HCT116 (cell line): Measurements from ENCODE around the gene INMT. TPM values are rescaled to one million over a fixed set of nuclear protein-coding genes. Genes with fewer than 3 reads are reported as not detected.

ENCODE experiments used
- ATAC-seq: fragments of 200-7000 bp; cut with Tn5 transposase; 2 replicates; pipeline ENCODE4 v1.9.1; 2020; ENCODE audit warnings: mild to moderate bottlenecking, moderate library complexity
- BruUV-seq: library from RNA; stranded (reverse); fragments of 400-500 nt; replicated peaks from 2 replicates; lab custom pipeline; 2021; lab: Mats Ljungman, UMichigan
- CTCF ChIA-PET: fragments of 300-600 bp; sonication (Branson Sonifier 250); formaldehyde crosslinking; loops from one replicate; lab custom pipeline; 2021; ENCODE audit warnings: antibody characterized with exemption; lab: Charles Lee
- POLR2A ChIA-PET: fragments of 300-600, 350-600 bp; sonication (Branson Sonifier 250); formaldehyde crosslinking; loops from one replicate; lab custom pipeline; 2021; ENCODE audit warnings: antibody characterized with exemption; lab: Charles Lee
- RAD21 ChIA-PET, 2 experiments: fragments of 300-600 bp; sonication (Branson Sonifier 250); formaldehyde crosslinking; loops; one replicate each; lab custom pipeline; 2023; ENCODE audit warnings: low total read pairs in 2 of 2; ENCODE audit not compliant: uncharacterized antibody in 2 of 2, unreplicated experiment in 2 of 2, low non-redundant PET in 1 of 2; lab: Charles Lee
- DNase-seq: peaks from one replicate; pipeline ENCODE4 v3.0.0-alpha.2; 2010; ENCODE audit warnings: low read depth, low spot score
- H2AFZ ChIP-seq: fragments of 200-600 bp; shearing (Covaris generic), sonication (generic); 2 replicates; pipeline ENCODE4 v1.6.1; 2017; ENCODE audit warnings: low read depth, mixed run types, mixed read lengths, antibody characterized with exemption, low read length; ENCODE audit not compliant: poor library complexity, severe bottlenecking
- H3K27ac ChIP-seq: 2 replicates; pipeline ENCODE4 v1.5.1; 2012; ENCODE audit warnings: low read depth, low read length
- H3K27me3 ChIP-seq: fragments of 200-600 bp; sonication (generic); 2 replicates; pipeline ENCODE4 v1.6.1; 2016; ENCODE audit warnings: mixed run types, low read length, mixed read lengths; ENCODE audit not compliant: insufficient read depth
- H3K36me3 ChIP-seq, 2 experiments: fragments of 200-500 bp in 1 of 2; fragments of 200-600 bp in 1 of 2; sonication (Bioruptor generic) in 1 of 2; sonication (generic) in 1 of 2; 2 replicates each; pipeline versions ENCODE4 v1.5.1 to v1.6.1; 2014 to 2016; ENCODE audit warnings: low read length in 2 of 2, inconsistent platforms in 1 of 2, mixed read lengths in 1 of 2, mixed run types in 1 of 2; ENCODE audit not compliant: insufficient read depth in 2 of 2, control insufficient read depth in 1 of 2
- H3K4me1 ChIP-seq, 2 experiments: fragments of 200-600 bp in 1 of 2; sonication (generic) in 1 of 2; 2 replicates each; pipeline versions ENCODE4 v1.5.1 to v1.6.1; 2012 to 2017; ENCODE audit warnings: low read length in 2 of 2, inconsistent platforms in 1 of 2, mild to moderate bottlenecking in 1 of 2, mixed read lengths in 1 of 2, mixed run types in 1 of 2, moderate library complexity in 1 of 2; ENCODE audit not compliant: insufficient read depth in 2 of 2, control insufficient read depth in 1 of 2
- H3K4me2 ChIP-seq: fragments of 200-600 bp; sonication (generic); 2 replicates; pipeline ENCODE4 v1.6.1; 2017; ENCODE audit warnings: mixed run types, low read length, mixed read lengths
- H3K4me3 ChIP-seq, 2 experiments: fragments of 200-600 bp in 1 of 2; sonication (generic) in 1 of 2; replicated peaks in 1 of 2; 2 replicates each; pipeline ENCODE4 v1.5.1; 2011 to 2016; ENCODE audit warnings: low read length in 2 of 2, control low read depth in 1 of 2, low read depth in 1 of 2, mild to moderate bottlenecking in 1 of 2, mixed read lengths in 1 of 2, mixed run types in 1 of 2
- H3K79me2 ChIP-seq: fragments of 200-600 bp; sonication (generic); 2 replicates; pipeline ENCODE4 v1.6.1; 2017; ENCODE audit warnings: mild to moderate bottlenecking, mixed run types, low read length, moderate library complexity, mixed read lengths; ENCODE audit not compliant: insufficient read depth
- H3K9ac ChIP-seq: fragments of 200-600 bp; sonication (generic); 2 replicates; pipeline ENCODE4 v1.6.1; 2016; ENCODE audit warnings: low read length, mixed read lengths
- H3K9me2 ChIP-seq: fragments of 200-600 bp; sonication (generic), shearing (Covaris generic); 2 replicates; pipeline ENCODE4 v1.6.1; 2017; ENCODE audit warnings: mixed run types, mild to moderate bottlenecking, moderate library complexity; ENCODE audit not compliant: insufficient read depth
- H3K9me3 ChIP-seq, 2 experiments: fragments of 200-500 bp in 1 of 2; fragments of 200-600 bp in 1 of 2; sonication (Bioruptor generic) in 1 of 2; sonication (generic) in 1 of 2; 2 replicates each; pipeline ENCODE4 v1.6.1; 2014 to 2017; ENCODE audit warnings: low read length in 2 of 2, mixed read lengths in 2 of 2, inconsistent platforms in 1 of 2, low read depth in 1 of 2, mild to moderate bottlenecking in 1 of 2, mixed run types in 1 of 2, moderate library complexity in 1 of 2; ENCODE audit not compliant: control insufficient read depth in 1 of 2, insufficient read depth in 1 of 2
- H4K20me1 ChIP-seq: fragments of 200-600 bp; sonication (generic), shearing (Covaris generic); 2 replicates; pipeline ENCODE4 v1.6.1; 2017; ENCODE audit warnings: mixed run types, mild to moderate bottlenecking, moderate library complexity; ENCODE audit not compliant: insufficient read depth
- CEBPB ChIP-seq: IDR thresholded peaks from 2 replicates; pipeline ENCODE4 v1.6.1; 2012; ENCODE audit warnings: low read depth
- EGR1 ChIP-seq: IDR thresholded peaks from 2 replicates; pipeline ENCODE4 v1.6.1; 2012; ENCODE audit warnings: low read depth
- EZH2 ChIP-seq: fragments of 200-600 bp; sonication (generic); IDR thresholded peaks from 2 replicates; pipeline ENCODE4 v1.6.1; 2017; ENCODE audit warnings: antibody characterized with exemption, mixed run types
- POLR2A ChIP-seq: IDR thresholded peaks from 2 replicates; pipeline ENCODE4 v1.7.0; 2011; ENCODE audit warnings: borderline replicate concordance; ENCODE audit not compliant: insufficient read depth, insufficient read length; ENCODE audit errors: extremely low read depth
- POLR2AphosphoS5 ChIP-seq: IDR thresholded peaks from 2 replicates; pipeline ENCODE4 v1.6.1; 2011; ENCODE audit warnings: mild to moderate bottlenecking, low read depth, low read length, moderate library complexity
- TCF7L2 ChIP-seq: IDR thresholded peaks from 2 replicates; pipeline ENCODE4 v1.7.0; 2011; ENCODE audit warnings: borderline replicate concordance, inconsistent platforms; ENCODE audit not compliant: insufficient read depth, insufficient read length; ENCODE audit errors: extremely low read depth
- YY1 ChIP-seq: IDR thresholded peaks from 2 replicates; pipeline ENCODE4 v1.6.1; 2011; ENCODE audit warnings: low read length, low read depth, moderate library complexity, mild to moderate bottlenecking; ENCODE audit not compliant: insufficient replicate concordance; ENCODE audit errors: extremely low read depth
- ZBTB33 ChIP-seq: IDR thresholded peaks from 2 replicates; pipeline ENCODE4 v1.6.1; 2011; ENCODE audit warnings: mild to moderate bottlenecking, low read length, moderate library complexity; ENCODE audit not compliant: insufficient replicate concordance; ENCODE audit errors: extremely low read depth
- ZFX ChIP-seq: fragments of 450-650 bp; IDR thresholded peaks from 2 replicates; pipeline ENCODE4 v1.6.1; 2017
- ZNF274 ChIP-seq: fragments of 200-500 bp; sonication (Bioruptor generic); IDR thresholded peaks from 2 replicates; pipeline ENCODE4 v1.6.1; 2014; ENCODE audit warnings: mild to moderate bottlenecking, low read depth, low read length, inconsistent platforms
- intact Hi-C: fragments of 100-400 bp; cut with micrococcal nuclease; formaldehyde crosslinking; loops from 2 replicates; pipeline ENCODE4 v1.10.0; 2022
- total RNA-seq: library from RNA; stranded (reverse); gene quantifications from one replicate; pipeline ENCODE4 v1.2.1, GENCODE V29; 2021; ENCODE audit not compliant: unreplicated experiment

The INMT gene
- total RNA-seq, 1 experiment from 2014 or later, result 0.32 TPM

GRCh38 chr7:30710669-30711068, 41.3 kb upstream of the INMT start:
- Histone ChIP-seq H3K27ac (no peak overlapping the region), H3K9me3 (no peaks in the 10 kb centered on the region), H4K20me1 (no peaks in the 10 kb centered on the region), H2AFZ (no peak overlapping the region), H3K4me2 (no peak overlapping the region), H3K27me3 (no peaks in the 10 kb centered on the region), H3K9ac (no peak overlapping the region), H3K9me2 (no peaks in the 10 kb centered on the region), H3K4me1 (no peaks in the 10 kb centered on the region), H3K36me3 (no peaks in the 10 kb centered on the region), H3K4me3 (no peak overlapping the region), H3K79me2 (no peaks in the 10 kb centered on the region)
- no TSS peak for BruUV-seq
- TF ChIP-seq YY1 (no peak), POLR2AphosphoS5 (no peak), ZFX (no peak), EGR1 (no peak), ZNF274 (no peak), CEBPB (no peak), POLR2A (no peak), ZBTB33 (no peak), EZH2 (no peak), TCF7L2 (no peak)
- no peak for ATAC-seq
- ChIA-PET CTCF (no interaction called here), RAD21 (no interaction called here), POLR2A (no interaction called here)
- intact Hi-C loops, result no loop called here
- DNase-seq, result no peak
